Activated CD8-positive, alpha-beta T cell treated with anti-CD3 and anti-CD28 coated beads for 36 hours (primary cell): Measurements from ENCODE around the gene PDE1C. TPM values are rescaled to one million over a fixed set of nuclear protein-coding genes. Genes with fewer than 3 reads are reported as not detected.

Experiments
- ATAC-seq: fragments of 200-7000 bp; cut with Tn5 transposase; one replicate; pipeline ENCODE4 v1.10.0; 2021; ENCODE audit warnings: mild to moderate bottlenecking, moderate library complexity
- CTCF ChIA-PET: fragments of 350-600 bp; sonication (Branson Sonifier 250); formaldehyde crosslinking; loops from one replicate; lab custom pipeline; 2021; ENCODE audit warnings: antibody characterized with exemption; lab: Charles Lee
- POLR2A ChIA-PET: fragments of 350-600 bp; sonication (Branson Sonifier 250); formaldehyde crosslinking; loops from one replicate; lab custom pipeline; 2021; ENCODE audit warnings: antibody characterized with exemption; lab: Charles Lee
- DNase-seq: peaks from one replicate; pipeline ENCODE4 v3.0.0-alpha.2; 2020
- H3K27ac Mint-ChIP-seq: one replicate; pipeline ENCODE4 v1.8.0; 2021; ENCODE audit warnings: mild to moderate bottlenecking, mixed read lengths
- H3K27me3 Mint-ChIP-seq: one replicate; pipeline ENCODE4 v1.8.0; 2021; ENCODE audit warnings: mixed read lengths
- H3K36me3 Mint-ChIP-seq: one replicate; pipeline ENCODE4 v1.8.0; 2021; ENCODE audit warnings: low read depth, mixed read lengths
- H3K4me1 Mint-ChIP-seq: one replicate; pipeline ENCODE4 v1.8.0; 2021; ENCODE audit warnings: low read depth, mixed read lengths
- H3K4me3 Mint-ChIP-seq: one replicate; pipeline ENCODE4 v1.8.0; 2021; ENCODE audit warnings: mild to moderate bottlenecking, moderate library complexity, mixed read lengths
- H3K9me3 Mint-ChIP-seq: one replicate; pipeline ENCODE4 v1.8.0; 2021; ENCODE audit warnings: mixed read lengths
- CTCF ChIP-seq: fragments of 200-600 bp; IDR thresholded peaks from one replicate; pipeline ENCODE4 v1.8.0; 2022; ENCODE audit warnings: antibody characterized with exemption, mild to moderate bottlenecking
- intact Hi-C: fragments of 100-400 bp; cut with micrococcal nuclease; formaldehyde crosslinking; loops from one replicate; pipeline ENCODE4 v1.10.0; 2022
- total RNA-seq, 2 experiments: library from RNA; stranded (reverse); gene quantifications; one replicate each; pipeline ENCODE4 v1.2.3, GENCODE V29; 2021

PDE1C gene
- total RNA-seq, 2 experiments from 2014 or later: not detected

GRCh38 chr7:31934551-31934950, 135.7 kb downstream of the PDE1C start:
- no peak overlapping the region for H3K4me3 Mint-ChIP-seq
- intact Hi-C loops: no loop called here
- POLR2A ChIA-PET: interaction anchor here (0.9 kb wide), 1 partner anchor 14 kb away, joined by 3 read pairs; no protein-coding TSS in a partner anchor
- H3K9me3 Mint-ChIP-seq: no peaks in the 10 kb centered on the region
- no peak for TF ChIP-seq CTCF
- ATAC-seq: no peak
- DNase-seq: no peak
- H3K27ac Mint-ChIP-seq: no peak overlapping the region
- H3K4me1 Mint-ChIP-seq: no peaks in the 10 kb centered on the region
- no peaks in the 10 kb centered on the region for H3K36me3 Mint-ChIP-seq
- CTCF ChIA-PET: no interaction called here
- H3K27me3 Mint-ChIP-seq: no peaks in the 10 kb centered on the region

GRCh38 chr7:31933481-31933880, 136.7 kb downstream of the PDE1C start:
- DNase-seq (no peak), ATAC-seq (no peak)
- Mint-ChIP-seq H3K4me3 (no peak overlapping the region), H3K27me3 (no peaks in the 10 kb centered on the region), H3K4me1 (no peaks in the 10 kb centered on the region), H3K27ac (no peak overlapping the region), H3K36me3 (no peaks in the 10 kb centered on the region), H3K9me3 (peaks cover 7% of the 10 kb centered on the region)
- POLR2A ChIA-PET: interaction anchor here (0.9 kb wide), 1 partner anchor 13 kb away, joined by 3 read pairs; no protein-coding TSS in a partner anchor
- intact Hi-C loops: no loop called here
- CTCF ChIA-PET: no interaction called here
- TF ChIP-seq CTCF: no peak

DNA sequence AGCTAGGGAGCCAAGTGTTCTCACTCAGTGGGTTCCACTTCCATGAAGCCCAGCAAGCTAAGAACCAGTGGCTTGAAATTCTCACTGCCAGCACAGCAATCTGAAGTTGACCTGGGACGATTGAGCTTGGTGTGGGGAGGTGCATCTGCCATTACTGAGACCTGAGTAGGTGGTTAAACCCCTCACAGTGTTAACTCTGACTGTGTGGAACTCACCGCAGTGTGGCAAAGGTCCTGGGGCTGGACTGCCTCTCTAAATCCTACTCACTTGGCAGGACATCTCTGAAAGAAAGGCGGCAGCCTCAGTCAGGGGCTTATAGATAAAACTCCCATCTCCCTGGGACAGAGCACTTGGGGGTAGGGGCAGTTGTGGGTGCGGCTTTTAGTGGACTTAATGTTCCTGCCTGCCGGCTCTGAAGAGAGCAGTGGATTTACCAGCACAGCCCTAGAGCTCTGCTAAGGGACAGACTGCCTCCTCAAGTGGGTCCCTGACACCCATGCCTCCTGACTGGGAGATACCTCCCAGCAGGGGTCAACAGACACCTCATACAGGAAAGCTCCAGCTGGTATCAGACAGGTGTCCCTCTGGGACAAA, 143.1 kb downstream of the PDE1C start:
- ChIA-PET CTCF (no interaction called here), POLR2A (no interaction called here)
- ATAC-seq (no peak), DNase-seq (no peak)
- Mint-ChIP-seq H3K9me3 (peaks cover 7% of the 10 kb centered on the region), H3K4me3 (no peak overlapping the region), H3K27ac (no peak overlapping the region), H3K36me3 (no peaks in the 10 kb centered on the region), H3K4me1 (no peaks in the 10 kb centered on the region), H3K27me3 (no peaks in the 10 kb centered on the region)
- no peak for TF ChIP-seq CTCF
- intact Hi-C loops: no loop called here

GRCh38 chr7:31925753-31926454, 144.3 kb downstream of the PDE1C start:
- ChIA-PET POLR2A (no interaction called here), CTCF (no interaction called here)
- DNase-seq: no peak
- Mint-ChIP-seq H3K9me3 (peaks cover 7% of the 10 kb centered on the region), H3K4me1 (no peaks in the 10 kb centered on the region), H3K27me3 (no peaks in the 10 kb centered on the region), H3K4me3 (no peak overlapping the region), H3K36me3 (no peaks in the 10 kb centered on the region), H3K27ac (no peak overlapping the region)
- ATAC-seq: no peak
- intact Hi-C loops: no loop called here
- TF ChIP-seq CTCF: no peak

DNA sequence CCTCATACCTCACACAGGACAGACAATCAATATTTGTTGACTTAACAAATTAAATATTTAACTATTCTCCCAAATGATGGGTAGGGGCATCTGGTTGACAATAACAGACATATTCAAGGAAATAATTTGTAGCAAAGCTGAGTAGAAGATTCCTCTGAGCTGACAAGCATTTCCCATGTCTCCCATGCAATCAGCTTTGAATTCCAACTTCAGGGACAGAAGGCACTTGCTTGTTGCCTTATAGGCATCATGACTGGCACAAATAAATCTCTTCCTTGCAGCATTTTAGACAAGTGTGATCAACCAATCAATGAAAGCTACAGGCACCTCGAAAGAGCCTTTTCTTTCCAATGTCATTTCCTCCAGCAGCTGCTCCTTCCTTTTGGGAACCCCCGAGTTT, 146.0 kb downstream of the PDE1C start:
- ATAC-seq: no peak
- H3K4me1 Mint-ChIP-seq: no peaks in the 10 kb centered on the region
- no peak for TF ChIP-seq CTCF
- H3K27ac Mint-ChIP-seq: no peak overlapping the region
- CTCF ChIA-PET: interaction anchor here (0.7 kb wide), 1 partner anchor 33 kb away, joined by 3 read pairs; no protein-coding TSS in a partner anchor
- no peak overlapping the region for H3K4me3 Mint-ChIP-seq
- intact Hi-C loops: no loop called here
- H3K36me3 Mint-ChIP-seq: no peaks in the 10 kb centered on the region
- POLR2A ChIA-PET: no interaction called here
- no peaks in the 10 kb centered on the region for H3K27me3 Mint-ChIP-seq
- peaks cover 6% of the 10 kb centered on the region for H3K9me3 Mint-ChIP-seq
- DNase-seq: no peak
